Activated T-cell treated with anti-CD3 and anti-CD28 coated beads, Interleukin-2, amount 50 U/mL, for 4 hours (primary cell): ENCODE data around the gene LAMB3. TPM values are rescaled to one million over a fixed set of nuclear protein-coding genes. Genes with fewer than 3 reads are reported as not detected.

Source experiments
- ATAC-seq, 2 donors: fragments of 200-7000 bp; cut with Tn5 transposase; one replicate each; pipeline ENCODE4 v1.10.0; 2021
- DNase-seq: peaks from one replicate; pipeline ENCODE4 v3.0.0-alpha.2; 2020
- H3K27me3 Mint-ChIP-seq: one replicate; pipeline ENCODE4 v1.8.0; 2021; ENCODE audit warnings: low read depth, mixed read lengths
- H3K36me3 Mint-ChIP-seq: one replicate; pipeline ENCODE4 v1.8.0; 2022; ENCODE audit warnings: mixed read lengths; ENCODE audit not compliant: insufficient read depth
- H3K4me1 Mint-ChIP-seq: one replicate; pipeline ENCODE4 v1.8.0; 2021; ENCODE audit warnings: low read depth, mixed read lengths
- H3K4me3 Mint-ChIP-seq: one replicate; pipeline ENCODE4 v1.8.0; 2021; ENCODE audit warnings: mild to moderate bottlenecking, moderate library complexity, mixed read lengths
- H3K9me3 Mint-ChIP-seq: one replicate; pipeline ENCODE4 v1.8.0; 2021; ENCODE audit warnings: mixed read lengths
- total RNA-seq, 3 donors: library from RNA; stranded (reverse); gene quantifications; one replicate each; pipeline ENCODE4 v1.2.1, GENCODE V29; 2021

The LAMB3 gene
- total RNA-seq, 3 donors from 2014 or later, result 0.38 to 1.5 (median 0.55) TPM

GRCh38 chr1:209673631-209674417 lies 21.6 kb upstream of the LAMB3 start:
- peaks cover 28% of the 10 kb centered on the region for H3K27me3 Mint-ChIP-seq
- no peak for DNase-seq
- no peaks in the 10 kb centered on the region for H3K36me3 Mint-ChIP-seq

GRCh38 chr1:209672705-209673630 lies 20.7 kb upstream of the LAMB3 start:
- no peaks in the 10 kb centered on the region for H3K36me3 Mint-ChIP-seq
- peaks cover 43% of the 10 kb centered on the region for H3K4me1 Mint-ChIP-seq
- DNase-seq (no peak), ATAC-seq (peak; percentile 55 to 74)
- H3K4me3 Mint-ChIP-seq, result no peak overlapping the region
- peaks cover 23% of the 10 kb centered on the region for H3K27me3 Mint-ChIP-seq
- no peaks in the 10 kb centered on the region for H3K9me3 Mint-ChIP-seq

More at GRCh38 chr1:209673631-209674417, 21.6 kb upstream of the LAMB3 start:
- H3K4me1 Mint-ChIP-seq, result peaks cover 43% of the 10 kb centered on the region
- no peak overlapping the region for H3K4me3 Mint-ChIP-seq
- ATAC-seq, result no peak
- H3K9me3 Mint-ChIP-seq, result no peaks in the 10 kb centered on the region

- ATAC-seq (no peak), DNase-seq (no peak)
- H3K36me3 Mint-ChIP-seq, result no peaks in the 10 kb centered on the region
- H3K4me3 Mint-ChIP-seq, result no peak overlapping the region
- peaks cover 38% of the 10 kb centered on the region for H3K4me1 Mint-ChIP-seq
- H3K27me3 Mint-ChIP-seq, result peaks cover 8% of the 10 kb centered on the region
- H3K9me3 Mint-ChIP-seq, result no peaks in the 10 kb centered on the region
Measured at GRCh38 chr1:209670441-209671082, 18.3 kb upstream of the LAMB3 start.

- ATAC-seq (no peak), DNase-seq (no peak)
- Mint-ChIP-seq H3K4me3 (no peak overlapping the region), H3K9me3 (no peaks in the 10 kb centered on the region), H3K4me1 (peaks cover 10% of the 10 kb centered on the region), H3K36me3 (no peaks in the 10 kb centered on the region), H3K27me3 (no peaks in the 10 kb centered on the region)
Measured at GRCh38 chr1:209667708-209668107, 15.5 kb upstream of the LAMB3 start.

GRCh38 chr1:209667103-209667502 lies 14.9 kb upstream of the LAMB3 start:
- ATAC-seq (no peak), DNase-seq (no peak)
- Mint-ChIP-seq H3K27me3 (no peaks in the 10 kb centered on the region), H3K4me3 (no peak overlapping the region), H3K9me3 (no peaks in the 10 kb centered on the region), H3K36me3 (no peaks in the 10 kb centered on the region), H3K4me1 (peaks cover 7% of the 10 kb centered on the region)

- no peaks in the 10 kb centered on the region for H3K27me3 Mint-ChIP-seq
Measured at GRCh38 chr1:209662879-209663327, 10.7 kb upstream of the LAMB3 start.

GRCh38 chr1:209661071-209661470 lies 8.8 kb upstream of the LAMB3 start:
- no peak for DNase-seq
- Mint-ChIP-seq H3K4me3 (no peak overlapping the region), H3K9me3 (no peaks in the 10 kb centered on the region), H3K4me1 (peaks cover 9% of the 10 kb centered on the region), H3K36me3 (no peaks in the 10 kb centered on the region), H3K27me3 (no peaks in the 10 kb centered on the region)
- no peak for ATAC-seq

More at GRCh38 chr1:209662879-209663327, 10.7 kb upstream of the LAMB3 start:
- peaks cover 9% of the 10 kb centered on the region for H3K4me1 Mint-ChIP-seq
- ATAC-seq (no peak), DNase-seq (no peak)
- no peak overlapping the region for H3K4me3 Mint-ChIP-seq
- no peaks in the 10 kb centered on the region for H3K9me3 Mint-ChIP-seq
- H3K36me3 Mint-ChIP-seq, result no peaks in the 10 kb centered on the region

- no peaks in the 10 kb centered on the region for H3K9me3 Mint-ChIP-seq
- no peak overlapping the region for H3K4me3 Mint-ChIP-seq
- no peaks in the 10 kb centered on the region for H3K27me3 Mint-ChIP-seq
- H3K4me1 Mint-ChIP-seq, result peaks cover 9% of the 10 kb centered on the region
- DNase-seq (no peak), ATAC-seq (peak; percentile 69 to 77)
- no peaks in the 10 kb centered on the region for H3K36me3 Mint-ChIP-seq
Measured at GRCh38 chr1:209659909-209660308, 7.7 kb upstream of the LAMB3 start.

GRCh38 chr1:209657918-209658317 lies 5.7 kb upstream of the LAMB3 start:
- Mint-ChIP-seq H3K36me3 (no peaks in the 10 kb centered on the region), H3K9me3 (no peaks in the 10 kb centered on the region), H3K4me1 (peaks cover 9% of the 10 kb centered on the region), H3K27me3 (no peaks in the 10 kb centered on the region), H3K4me3 (no peak overlapping the region)
- ATAC-seq (no peak), DNase-seq (no peak)

GRCh38 chr1:209657140-209657879 lies 5.1 kb upstream of the LAMB3 start:
- H3K4me1 Mint-ChIP-seq, result peaks cover 13% of the 10 kb centered on the region
- no peaks in the 10 kb centered on the region for H3K36me3 Mint-ChIP-seq
- ATAC-seq, result peak in 1 of 2 donors; percentile 30
- H3K9me3 Mint-ChIP-seq, result no peaks in the 10 kb centered on the region
- DNase-seq, result no peak
- no peaks in the 10 kb centered on the region for H3K27me3 Mint-ChIP-seq
- H3K4me3 Mint-ChIP-seq, result no peak overlapping the region

- DNase-seq, result no peak
- Mint-ChIP-seq H3K4me1 (peaks cover 24% of the 10 kb centered on the region), H3K9me3 (no peaks in the 10 kb centered on the region), H3K27me3 (no peaks in the 10 kb centered on the region), H3K4me3 (no peak overlapping the region), H3K36me3 (no peaks in the 10 kb centered on the region)
- ATAC-seq, result no peak
Measured at GRCh38 chr1:209655411-209656231, 3.4 kb upstream of the LAMB3 start.

- H3K27me3 Mint-ChIP-seq, result no peaks in the 10 kb centered on the region
- DNase-seq, result no peak
Measured at GRCh38 chr1:209653915-209654351, 1.7 kb upstream of the LAMB3 start.

GRCh38 chr1:209652873-209653401 lies 712 bp upstream of the LAMB3 start:
- Mint-ChIP-seq H3K36me3 (no peaks in the 10 kb centered on the region), H3K9me3 (no peaks in the 10 kb centered on the region), H3K27me3 (no peaks in the 10 kb centered on the region), H3K4me1 (peaks cover 24% of the 10 kb centered on the region), H3K4me3 (no peak overlapping the region)
- ATAC-seq (peak; percentile 39 to 47), DNase-seq (peak; percentile 43)

More at GRCh38 chr1:209653915-209654351, 1.7 kb upstream of the LAMB3 start:
- ATAC-seq, result no peak
- peaks cover 24% of the 10 kb centered on the region for H3K4me1 Mint-ChIP-seq
- no peak overlapping the region for H3K4me3 Mint-ChIP-seq
- no peaks in the 10 kb centered on the region for H3K9me3 Mint-ChIP-seq
- no peaks in the 10 kb centered on the region for H3K36me3 Mint-ChIP-seq
